ENCODE measurements around the gene FLT4. TPM values are rescaled to one million over a fixed set of nuclear protein-coding genes. Genes with fewer than 3 reads are reported as not detected.
A peak's percentile ranks its signal among the peaks of the same experiment; 100 is the strongest.

Gene FLT4
- total and polyA plus RNA-seq, 9 of the 15 experiments (the other 6 are each of a cell fraction or from before 2014, with no cell fraction given): 0.01 to 0.42 (median 0.14) TPM; not detected in 2

GRCh38 chr5:180623411-180623834 is 26.0 kb downstream of the FLT4 start:
- no peak for ATAC-seq
- in situ Hi-C loops (cut with MboI): no loop called here
- Histone ChIP-seq H3K79me2 (ENCODE audit: control insufficient read depth, insufficient read depth, low read length) (no peaks in the 10 kb centered on the region), H3K27ac (ENCODE audit: extremely low read depth, low read depth, low read length) (no peak overlapping the region), H3K36me3 (ENCODE audit: control insufficient read depth, insufficient read depth, low read length) (no peaks in the 10 kb centered on the region), H3K9ac (ENCODE audit: insufficient read depth in 1 of 2, low read depth in 2 of 2, low read length in 2 of 2) (no peak overlapping the region), H2AFZ (ENCODE audit: low read depth, low read length) (peak overlapping the region; percentile 55; the same call in 1 of the 2 replicates), H3K27me3 (ENCODE audit: control insufficient read depth in 2 of 2, insufficient read depth in 2 of 2, low read length in 2 of 2) (peaks cover 9 to 58% of the 10 kb centered on the region in 2 experiments), H3K4me1 (replicated peaks in 1 of 2; ENCODE audit: control insufficient read depth in 2 of 2, insufficient read depth in 2 of 2, low read length in 2 of 2) (peaks cover 0 to 47% of the 10 kb centered on the region in 2 experiments; a peak in 2 of 5 replicates), H3K4me2 (ENCODE audit: insufficient read depth, low read length) (no peak overlapping the region), H4K20me1 (replicated peaks; ENCODE audit: control insufficient read depth, insufficient read depth, low read length) (no peaks in the 10 kb centered on the region), H3K4me3 (no peak overlapping the region), H3K9me3 (replicated peaks; ENCODE audit: control insufficient read depth, insufficient read depth, low read depth, low read length) (no peaks in the 10 kb centered on the region), H3K9me1 (ENCODE audit: control insufficient read depth, insufficient read depth, low read length) (no peaks in the 10 kb centered on the region)
- ChIA-PET CTCF (ENCODE audit: low intra/inter-chr PET ratio) (no interaction called here), POLR2A (no interaction called here)
- no TSS peak for BruUV-seq (replicated peaks)
- no peak for TF ChIP-seq ZBTB43 (CRISPR knock-in tag; IDR thresholded peaks at IDR 0.05)
- no peak for TF ChIP-seq TBP (optimal IDR thresholded peaks at IDR 0.05; ENCODE audit: low read depth, low read length)
- no peak for TF ChIP-seq SP2 (IDR thresholded peaks at IDR 0.05; ENCODE audit: extremely low read depth, low read depth, low read length, poor library complexity, severe bottlenecking)
- TF ChIP-seq SPI1 (IDR thresholded peaks at IDR 0.05; ENCODE audit: borderline replicate concordance, low read depth, low read length): peak; percentile 80
- intact Hi-C loops (cut with micrococcal nuclease): no loop called here
- no peak for FAIRE-seq
- 67% methylated on average over 10 of the region's 10 CpGs for WGBS (ENCODE audit: insufficient coverage, low coverage, missing lambda C conversion rate)
- no peak for DNase-seq (ENCODE audit: extremely low read depth in 1 of 4, low spot score in 3 of 4)

GRCh38 chr5:180622910-180623309 is 26.5 kb downstream of the FLT4 start:
- FAIRE-seq: no peak
- Histone ChIP-seq H3K27ac (ENCODE audit: extremely low read depth, low read depth, low read length) (no peak overlapping the region), H4K20me1 (replicated peaks; ENCODE audit: control insufficient read depth, insufficient read depth, low read length) (no peaks in the 10 kb centered on the region), H3K9me1 (ENCODE audit: control insufficient read depth, insufficient read depth, low read length) (no peaks in the 10 kb centered on the region), H3K4me2 (ENCODE audit: insufficient read depth, low read length) (no peak overlapping the region), H3K9ac (ENCODE audit: insufficient read depth in 1 of 2, low read depth in 2 of 2, low read length in 2 of 2) (no peak overlapping the region), H3K27me3 (ENCODE audit: control insufficient read depth in 2 of 2, insufficient read depth in 2 of 2, low read length in 2 of 2) (peaks cover 6 to 53% of the 10 kb centered on the region in 2 experiments), H3K4me1 (replicated peaks in 1 of 2; ENCODE audit: control insufficient read depth in 2 of 2, insufficient read depth in 2 of 2, low read length in 2 of 2) (peaks cover 0 to 44% of the 10 kb centered on the region in 2 experiments; a peak in 2 of 5 replicates), H3K79me2 (ENCODE audit: control insufficient read depth, insufficient read depth, low read length) (no peaks in the 10 kb centered on the region), H3K9me3 (replicated peaks; ENCODE audit: control insufficient read depth, insufficient read depth, low read depth, low read length) (no peaks in the 10 kb centered on the region), H3K36me3 (ENCODE audit: control insufficient read depth, insufficient read depth, low read length) (no peaks in the 10 kb centered on the region), H2AFZ (ENCODE audit: low read depth, low read length) (no peak overlapping the region), H3K4me3 (no peak overlapping the region)
- CTCF ChIA-PET (ENCODE audit: low intra/inter-chr PET ratio): no interaction called here
- no TSS peak for BruUV-seq (replicated peaks)
- POLR2A ChIA-PET: no interaction called here
- in situ Hi-C loops (cut with MboI) (no loop called here), intact Hi-C loops (cut with micrococcal nuclease) (no loop called here)
- ATAC-seq: no peak
- no peak for DNase-seq (ENCODE audit: extremely low read depth in 1 of 4, low spot score in 3 of 4)
- WGBS (ENCODE audit: insufficient coverage, low coverage, missing lambda C conversion rate): 47% methylated on average over 5 of the region's 6 CpGs
- TF ChIP-seq CREM (IDR thresholded peaks at IDR 0.05; ENCODE audit: low read depth): 0 out of 2 replicates have a peak, but pooled peaks have one; percentile 11
- TF ChIP-seq CLOCK (CRISPR knock-in tag; IDR thresholded peaks at IDR 0.05; ENCODE audit: borderline replicate concordance): no peak
- TF ChIP-seq ZBTB2 (IDR thresholded peaks at IDR 0.05): no peak
- TF ChIP-seq ATF1 (CRISPR knock-in tag; IDR thresholded peaks at IDR 0.05): no peak
- TF ChIP-seq ATF1 (tag; IDR thresholded peaks at IDR 0.05): 0 out of 2 replicates have a peak, but pooled peaks have one; percentile 29
